Liver (tissue), 9 donors: ENCODE results near the gene HMGCS1. TPM values are rescaled to one million over a fixed set of nuclear protein-coding genes. Genes with fewer than 3 reads are reported as not detected.

Source experiments
- DNase-seq: peaks from one replicate; pipeline ENCODE4 v3.0.0-alpha.2; 2017; ENCODE audit warnings: low spot score
- H3K27ac ChIP-seq, 2 donors: one replicate each; pipeline ENCODE4 v1.7.0; 2013; ENCODE audit warnings: inconsistent platforms in 2 of 2, low read length in 2 of 2, control low read depth in 1 of 2, low read depth in 1 of 2, mild to moderate bottlenecking in 1 of 2
- H3K27me3 ChIP-seq, 4 donors: one replicate each; pipeline versions ENCODE4 v1.6.1 to v1.7.0; 2013; ENCODE audit warnings: low read length in 3 of 4, inconsistent platforms in 1 of 4, mild to moderate bottlenecking in 1 of 4, moderate library complexity in 1 of 4; ENCODE audit not compliant: control insufficient read depth in 4 of 4, insufficient read depth in 4 of 4
- H3K36me3 ChIP-seq, 4 donors: one replicate each; pipeline versions ENCODE4 v1.6.1 to v1.7.0; 2013; ENCODE audit warnings: low read length in 3 of 4, mild to moderate bottlenecking in 3 of 4, low read depth in 1 of 4, moderate library complexity in 1 of 4; ENCODE audit not compliant: control insufficient read depth in 4 of 4, insufficient read depth in 3 of 4
- H3K4me1 ChIP-seq, 4 donors: one replicate each; pipeline versions ENCODE4 v1.6.1 to v1.7.0; 2013; ENCODE audit warnings: low read length in 3 of 4, mild to moderate bottlenecking in 3 of 4, moderate library complexity in 1 of 4; ENCODE audit not compliant: control insufficient read depth in 4 of 4, insufficient read depth in 4 of 4
- H3K4me3 ChIP-seq, 3 donors: one replicate each; pipeline versions ENCODE4 v1.6.1 to v1.7.0; 2013; ENCODE audit warnings: low read length in 3 of 3, control low read depth in 1 of 3, low read depth in 1 of 3, mild to moderate bottlenecking in 1 of 3
- H3K9ac ChIP-seq, 2 donors: one replicate each; pipeline ENCODE4 v1.7.0; 2013; ENCODE audit warnings: low read length in 2 of 2, mild to moderate bottlenecking in 2 of 2, moderate library complexity in 2 of 2, control low read depth in 1 of 2, low read depth in 1 of 2
- H3K9me3 ChIP-seq, 4 donors: one replicate each; pipeline versions ENCODE4 v1.6.1 to v1.7.0; 2013; ENCODE audit warnings: low read length in 3 of 4; ENCODE audit not compliant: control insufficient read depth in 4 of 4
- ATF3 ChIP-seq: IDR thresholded peaks from 2 replicates; pipeline ENCODE4 v1.6.1; 2016; ENCODE audit warnings: antibody characterized with exemption
- EGR1 ChIP-seq, 2 donors: IDR thresholded peaks; 2 replicates each; pipeline ENCODE4 v1.6.1; 2016 to 2018; ENCODE audit warnings: antibody characterized with exemption in 2 of 2, low read depth in 2 of 2
- FOXA1 ChIP-seq: IDR thresholded peaks from 2 replicates; pipeline ENCODE4 v1.6.1; 2016; ENCODE audit warnings: antibody characterized with exemption
- FOXA2 ChIP-seq: IDR thresholded peaks from 2 replicates; pipeline ENCODE4 v1.6.1; 2016; ENCODE audit warnings: antibody characterized with exemption
- GABPA ChIP-seq, 2 donors: IDR thresholded peaks in 1 of 2; conservative IDR thresholded peaks in 1 of 2; 2 replicates each; pipeline ENCODE4 v1.6.1; 2016; ENCODE audit warnings: antibody characterized with exemption in 2 of 2, mild to moderate bottlenecking in 1 of 2, moderate library complexity in 1 of 2
- HNF4A ChIP-seq, 2 donors: conservative IDR thresholded peaks; 2 replicates each; pipeline ENCODE4 v1.6.1; 2016; ENCODE audit warnings: antibody characterized with exemption in 2 of 2, mild to moderate bottlenecking in 2 of 2
- HNF4G ChIP-seq: IDR thresholded peaks from 2 replicates; pipeline ENCODE4 v1.6.1; 2016; ENCODE audit warnings: antibody characterized with exemption
- JUND ChIP-seq, 2 donors: IDR thresholded peaks; 2 replicates each; pipeline ENCODE4 v1.6.1; 2016; ENCODE audit warnings: antibody characterized with exemption in 2 of 2
- NR2F2 ChIP-seq: IDR thresholded peaks from 2 replicates; pipeline ENCODE4 v1.6.1; 2016; ENCODE audit warnings: antibody characterized with exemption
- RAD21 ChIP-seq, 2 donors: IDR thresholded peaks; 2 replicates each; pipeline ENCODE4 v1.6.1; 2016; ENCODE audit warnings: antibody characterized with exemption in 2 of 2, mild to moderate bottlenecking in 2 of 2
- RXRA ChIP-seq, 2 donors: IDR thresholded peaks; 2 replicates each; pipeline ENCODE4 v1.6.1; 2017 to 2018; ENCODE audit warnings: antibody characterized with exemption in 2 of 2, mild to moderate bottlenecking in 1 of 2
- SP1 ChIP-seq: IDR thresholded peaks from 2 replicates; pipeline ENCODE4 v1.6.1; 2018; ENCODE audit warnings: antibody characterized with exemption, mild to moderate bottlenecking
- TAF1 ChIP-seq: conservative IDR thresholded peaks from 2 replicates; pipeline ENCODE4 v1.6.1; 2016; ENCODE audit warnings: antibody characterized with exemption, mild to moderate bottlenecking
- YY1 ChIP-seq: IDR thresholded peaks from 2 replicates; pipeline ENCODE4 v1.6.1; 2016; ENCODE audit warnings: antibody characterized with exemption, mild to moderate bottlenecking
- polyA plus RNA-seq, 2 donors: library from polyadenylated mRNA; stranded (reverse) in 1 of 2; unstranded in 1 of 2; fragments of 200-250 nt in 1 of 2; fragments of >200 nt in 1 of 2; fragmentation: Nextera tagmentation in 1 of 2; extraction: Ambion mirVana in 1 of 2; gene quantifications; one replicate each; pipeline versions ENCODE4 v1.2.1 to v1.2.3, GENCODE V29; 2013 to 2015
- total RNA-seq, 2 donors: library from RNA; depleted of rRNA; stranded (reverse); fragments of >200 nt; gene quantifications; one replicate each; pipeline ENCODE4 v1.2.3, GENCODE V29; 2014
- TF ChIP-seq, protein P1 (sequence below): fragments of 150-350 bp; IDR thresholded peaks from 2 replicates; pipeline ENCODE4 v1.5.1; 2017; ENCODE audit warnings: improper control_type of control experiment, low read depth, low read length; ENCODE audit not compliant: missing input control
- TF ChIP-seq, protein P2 (sequence below): IDR thresholded peaks from 2 replicates; pipeline ENCODE4 v1.6.1; 2016; ENCODE audit warnings: antibody characterized with exemption, mild to moderate bottlenecking
- TF ChIP-seq, protein P3 (sequence below): IDR thresholded peaks from 2 replicates; pipeline ENCODE4 v1.6.1; 2016; ENCODE audit warnings: antibody characterized with exemption
- TF ChIP-seq, protein P4 (sequence below): IDR thresholded peaks from 2 replicates; pipeline ENCODE4 v1.6.1; 2016; ENCODE audit warnings: antibody characterized with exemption
- donor health status: healthy.
- donor health status: healthy.
- donor health status: healthy.
- donor health status: healthy.
- donor health status: healthy.

The HMGCS1 gene
- total and polyA plus RNA-seq, 4 donors, result 41.7 to 878 (median 286) TPM

- no peak overlapping the region for H3K9ac ChIP-seq
- no peak overlapping the region for H3K4me3 ChIP-seq
- no peaks in the 10 kb centered on the region for H3K4me1 ChIP-seq
- TF ChIP-seq, protein P1, sequence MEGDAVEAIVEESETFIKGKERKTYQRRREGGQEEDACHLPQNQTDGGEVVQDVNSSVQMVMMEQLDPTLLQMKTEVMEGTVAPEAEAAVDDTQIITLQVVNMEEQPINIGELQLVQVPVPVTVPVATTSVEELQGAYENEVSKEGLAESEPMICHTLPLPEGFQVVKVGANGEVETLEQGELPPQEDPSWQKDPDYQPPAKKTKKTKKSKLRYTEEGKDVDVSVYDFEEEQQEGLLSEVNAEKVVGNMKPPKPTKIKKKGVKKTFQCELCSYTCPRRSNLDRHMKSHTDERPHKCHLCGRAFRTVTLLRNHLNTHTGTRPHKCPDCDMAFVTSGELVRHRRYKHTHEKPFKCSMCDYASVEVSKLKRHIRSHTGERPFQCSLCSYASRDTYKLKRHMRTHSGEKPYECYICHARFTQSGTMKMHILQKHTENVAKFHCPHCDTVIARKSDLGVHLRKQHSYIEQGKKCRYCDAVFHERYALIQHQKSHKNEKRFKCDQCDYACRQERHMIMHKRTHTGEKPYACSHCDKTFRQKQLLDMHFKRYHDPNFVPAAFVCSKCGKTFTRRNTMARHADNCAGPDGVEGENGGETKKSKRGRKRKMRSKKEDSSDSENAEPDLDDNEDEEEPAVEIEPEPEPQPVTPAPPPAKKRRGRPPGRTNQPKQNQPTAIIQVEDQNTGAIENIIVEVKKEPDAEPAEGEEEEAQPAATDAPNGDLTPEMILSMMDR, result no peak
- TF ChIP-seq ATF3, result no peak
- no peak for TF ChIP-seq TAF1
- TF ChIP-seq RXRA (IDR thresholded peaks at IDR 0.05), result no peak
- TF ChIP-seq YY1, result no peak
- no peak for TF ChIP-seq RAD21 (IDR thresholded peaks at IDR 0.05)
- TF ChIP-seq HNF4A (conservative IDR thresholded peaks at IDR 0.05), result no peak
- TF ChIP-seq, protein P2, sequence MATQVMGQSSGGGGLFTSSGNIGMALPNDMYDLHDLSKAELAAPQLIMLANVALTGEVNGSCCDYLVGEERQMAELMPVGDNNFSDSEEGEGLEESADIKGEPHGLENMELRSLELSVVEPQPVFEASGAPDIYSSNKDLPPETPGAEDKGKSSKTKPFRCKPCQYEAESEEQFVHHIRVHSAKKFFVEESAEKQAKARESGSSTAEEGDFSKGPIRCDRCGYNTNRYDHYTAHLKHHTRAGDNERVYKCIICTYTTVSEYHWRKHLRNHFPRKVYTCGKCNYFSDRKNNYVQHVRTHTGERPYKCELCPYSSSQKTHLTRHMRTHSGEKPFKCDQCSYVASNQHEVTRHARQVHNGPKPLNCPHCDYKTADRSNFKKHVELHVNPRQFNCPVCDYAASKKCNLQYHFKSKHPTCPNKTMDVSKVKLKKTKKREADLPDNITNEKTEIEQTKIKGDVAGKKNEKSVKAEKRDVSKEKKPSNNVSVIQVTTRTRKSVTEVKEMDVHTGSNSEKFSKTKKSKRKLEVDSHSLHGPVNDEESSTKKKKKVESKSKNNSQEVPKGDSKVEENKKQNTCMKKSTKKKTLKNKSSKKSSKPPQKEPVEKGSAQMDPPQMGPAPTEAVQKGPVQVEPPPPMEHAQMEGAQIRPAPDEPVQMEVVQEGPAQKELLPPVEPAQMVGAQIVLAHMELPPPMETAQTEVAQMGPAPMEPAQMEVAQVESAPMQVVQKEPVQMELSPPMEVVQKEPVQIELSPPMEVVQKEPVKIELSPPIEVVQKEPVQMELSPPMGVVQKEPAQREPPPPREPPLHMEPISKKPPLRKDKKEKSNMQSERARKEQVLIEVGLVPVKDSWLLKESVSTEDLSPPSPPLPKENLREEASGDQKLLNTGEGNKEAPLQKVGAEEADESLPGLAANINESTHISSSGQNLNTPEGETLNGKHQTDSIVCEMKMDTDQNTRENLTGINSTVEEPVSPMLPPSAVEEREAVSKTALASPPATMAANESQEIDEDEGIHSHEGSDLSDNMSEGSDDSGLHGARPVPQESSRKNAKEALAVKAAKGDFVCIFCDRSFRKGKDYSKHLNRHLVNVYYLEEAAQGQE, result no peak
- TF ChIP-seq FOXA2, result no peak
- TF ChIP-seq NR2F2, result no peak
- TF ChIP-seq JUND (IDR thresholded peaks at IDR 0.05), result no peak
- no peak for TF ChIP-seq FOXA1
- TF ChIP-seq, protein P3, sequence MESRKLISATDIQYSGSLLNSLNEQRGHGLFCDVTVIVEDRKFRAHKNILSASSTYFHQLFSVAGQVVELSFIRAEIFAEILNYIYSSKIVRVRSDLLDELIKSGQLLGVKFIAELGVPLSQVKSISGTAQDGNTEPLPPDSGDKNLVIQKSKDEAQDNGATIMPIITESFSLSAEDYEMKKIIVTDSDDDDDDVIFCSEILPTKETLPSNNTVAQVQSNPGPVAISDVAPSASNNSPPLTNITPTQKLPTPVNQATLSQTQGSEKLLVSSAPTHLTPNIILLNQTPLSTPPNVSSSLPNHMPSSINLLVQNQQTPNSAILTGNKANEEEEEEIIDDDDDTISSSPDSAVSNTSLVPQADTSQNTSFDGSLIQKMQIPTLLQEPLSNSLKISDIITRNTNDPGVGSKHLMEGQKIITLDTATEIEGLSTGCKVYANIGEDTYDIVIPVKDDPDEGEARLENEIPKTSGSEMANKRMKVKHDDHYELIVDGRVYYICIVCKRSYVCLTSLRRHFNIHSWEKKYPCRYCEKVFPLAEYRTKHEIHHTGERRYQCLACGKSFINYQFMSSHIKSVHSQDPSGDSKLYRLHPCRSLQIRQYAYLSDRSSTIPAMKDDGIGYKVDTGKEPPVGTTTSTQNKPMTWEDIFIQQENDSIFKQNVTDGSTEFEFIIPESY, result no peak
- TF ChIP-seq SP1, result no peak
- TF ChIP-seq, protein P4, sequence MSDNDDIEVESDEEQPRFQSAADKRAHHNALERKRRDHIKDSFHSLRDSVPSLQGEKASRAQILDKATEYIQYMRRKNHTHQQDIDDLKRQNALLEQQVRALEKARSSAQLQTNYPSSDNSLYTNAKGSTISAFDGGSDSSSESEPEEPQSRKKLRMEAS, result no peak
- TF ChIP-seq GABPA (IDR thresholded peaks at IDR 0.05 in 1 of 2, conservative IDR thresholded peaks at IDR 0.05 in 1 of 2), result no peak
- no peak for TF ChIP-seq HNF4G
- TF ChIP-seq EGR1 (IDR thresholded peaks at IDR 0.05; ENCODE audit: low read depth in 2 of 2), result no peak
- peaks cover 0 to 33% (median 30%) of the 10 kb centered on the region in 4 donors for H3K36me3 ChIP-seq
- no peak overlapping the region for H3K27ac ChIP-seq
- DNase-seq, result no peak
- no peaks in the 10 kb centered on the region for H3K27me3 ChIP-seq
- H3K9me3 ChIP-seq, result no peaks in the 10 kb centered on the region
Observed at GRCh38 chr5:43286623-43287022, 26.6 kb downstream of the HMGCS1 start.
